CD4-positive, alpha-beta T cell treated with Interleukin-2 at 100 ng/mL for 4 hours (primary cell): ENCODE data around the gene CDHR5.

Experiments used
- DNase-seq: peaks from one replicate; pipeline ENCODE4 v3.0.0-alpha.2; 2020; ENCODE audit warnings: low spot score

The CDHR5 gene

DNA sequence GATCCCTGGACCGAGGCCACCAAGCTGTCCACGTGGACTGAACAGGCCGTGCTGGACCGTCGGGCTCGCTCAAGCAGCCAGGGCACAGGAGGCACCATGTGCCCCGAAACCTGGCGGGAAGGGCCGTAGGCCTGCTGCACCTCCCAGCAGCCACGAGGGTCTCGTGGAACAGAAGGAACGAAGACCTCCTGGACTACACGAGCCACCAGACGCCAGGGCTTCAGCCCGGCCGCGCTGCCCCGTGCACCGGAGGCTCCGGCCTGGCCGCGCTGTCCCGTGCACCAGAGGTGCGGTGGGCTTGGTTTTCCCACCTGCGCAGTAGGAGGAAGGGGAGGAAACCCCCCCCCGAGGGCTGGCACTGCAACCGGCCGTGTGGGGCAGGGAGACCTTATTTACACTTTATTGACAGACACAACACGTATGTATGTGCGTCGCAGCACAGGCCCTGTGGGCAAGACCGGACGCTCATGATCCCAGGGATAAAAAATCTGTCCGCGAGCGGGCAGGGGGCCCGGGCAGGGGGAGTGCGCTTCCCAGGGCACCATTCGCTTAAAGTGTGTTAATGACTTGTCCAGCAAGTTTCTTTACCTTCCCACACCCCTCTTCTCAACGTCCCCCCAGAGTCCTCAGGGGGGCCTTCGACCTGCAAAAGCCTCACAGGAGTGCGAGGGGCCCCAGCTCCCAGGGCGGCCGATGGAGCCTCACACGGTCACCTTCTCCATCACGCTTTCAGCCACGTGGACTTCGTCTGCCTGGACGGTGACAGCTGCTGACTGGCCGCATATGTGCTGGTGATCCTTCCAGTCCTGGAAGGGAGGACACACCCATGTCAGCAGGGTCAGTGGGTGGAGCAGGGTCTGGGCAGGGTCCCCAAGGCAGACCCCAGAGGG lies 19.3 kb upstream of the CDHR5 start:
- no peak for DNase-seq

DNA sequence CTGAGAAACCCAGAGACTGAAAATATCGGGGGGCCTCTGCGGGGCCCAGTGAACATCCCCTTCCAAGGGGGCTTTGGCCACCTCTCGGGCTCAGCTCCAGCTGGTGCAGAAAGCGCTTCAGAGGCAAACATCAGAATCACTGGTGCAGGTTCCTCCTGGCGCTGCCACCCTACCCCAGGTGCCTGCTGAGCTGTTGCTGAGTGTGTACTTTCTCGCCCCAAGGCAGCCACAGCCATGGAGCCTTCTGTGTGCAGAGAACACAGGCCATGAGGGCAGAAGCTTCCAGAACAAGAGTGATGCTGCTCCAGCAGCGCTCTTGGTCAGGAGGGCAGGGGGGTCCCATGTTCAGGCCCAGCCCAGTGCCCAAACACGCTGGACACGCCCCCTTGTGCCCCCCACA lies 18.6 kb upstream of the CDHR5 start:
- DNase-seq: no peak

DNA sequence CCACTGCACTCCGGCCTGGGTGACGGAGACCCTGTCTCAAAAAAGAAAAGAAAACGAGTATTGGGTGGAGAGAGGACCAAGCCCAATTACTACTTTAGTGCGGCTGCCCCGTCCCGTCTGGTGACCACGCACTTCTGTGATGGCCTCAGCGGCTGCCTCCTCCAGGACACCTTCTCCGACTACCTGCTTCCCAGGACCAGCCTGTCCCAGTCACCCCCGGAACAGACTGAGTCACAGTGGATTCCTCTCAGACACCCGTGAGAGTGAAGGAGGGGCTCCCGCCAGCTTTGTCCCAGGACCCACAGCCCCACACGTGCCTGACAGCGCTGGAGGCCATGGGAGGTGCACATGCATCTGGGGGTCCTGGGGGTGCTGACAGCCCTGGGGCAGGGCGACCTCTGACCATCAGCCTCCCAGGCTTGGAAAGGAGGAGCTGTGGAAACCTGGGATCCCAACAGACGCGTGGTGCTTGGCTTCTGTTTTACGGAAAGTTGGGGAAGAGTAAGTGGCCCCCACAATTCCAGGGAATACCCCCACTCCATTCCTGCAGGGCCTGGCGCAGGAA lies 17.1 kb upstream of the CDHR5 start:
- DNase-seq: no peak

DNA sequence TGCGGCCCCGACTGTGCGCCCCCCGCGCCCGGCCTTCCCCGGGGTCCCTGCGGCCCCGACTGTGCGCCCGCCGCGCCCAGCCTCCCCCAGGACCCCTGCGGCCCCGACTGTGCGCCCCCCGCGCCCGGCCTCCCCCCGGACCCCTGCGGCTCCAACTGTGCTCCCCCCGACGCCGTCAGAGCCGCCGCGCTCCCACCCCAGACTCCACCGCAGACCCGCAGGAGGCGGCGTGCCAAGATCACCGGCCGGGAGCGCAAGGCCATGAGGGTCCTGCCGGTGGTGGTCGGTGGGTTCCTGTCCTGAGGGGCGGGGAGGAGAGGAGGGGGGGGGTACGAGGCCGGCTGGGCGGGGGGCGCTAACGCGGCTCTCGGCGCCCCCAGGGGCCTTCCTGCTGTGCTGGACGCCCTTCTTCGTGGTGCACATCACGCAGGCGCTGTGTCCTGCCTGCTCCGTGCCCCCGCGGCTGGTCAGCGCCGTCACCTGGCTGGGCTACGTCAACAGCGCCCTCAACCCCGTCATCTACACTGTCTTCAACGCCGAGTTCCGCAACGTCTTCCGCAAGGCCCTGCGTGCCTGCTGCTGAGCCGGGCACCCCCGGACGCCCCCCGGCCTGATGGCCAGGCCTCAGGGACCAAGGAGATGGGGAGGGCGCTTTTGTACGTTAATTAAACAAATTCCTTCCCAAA lies 15.4 kb upstream of the CDHR5 start:
- DNase-seq: no peak

DNA sequence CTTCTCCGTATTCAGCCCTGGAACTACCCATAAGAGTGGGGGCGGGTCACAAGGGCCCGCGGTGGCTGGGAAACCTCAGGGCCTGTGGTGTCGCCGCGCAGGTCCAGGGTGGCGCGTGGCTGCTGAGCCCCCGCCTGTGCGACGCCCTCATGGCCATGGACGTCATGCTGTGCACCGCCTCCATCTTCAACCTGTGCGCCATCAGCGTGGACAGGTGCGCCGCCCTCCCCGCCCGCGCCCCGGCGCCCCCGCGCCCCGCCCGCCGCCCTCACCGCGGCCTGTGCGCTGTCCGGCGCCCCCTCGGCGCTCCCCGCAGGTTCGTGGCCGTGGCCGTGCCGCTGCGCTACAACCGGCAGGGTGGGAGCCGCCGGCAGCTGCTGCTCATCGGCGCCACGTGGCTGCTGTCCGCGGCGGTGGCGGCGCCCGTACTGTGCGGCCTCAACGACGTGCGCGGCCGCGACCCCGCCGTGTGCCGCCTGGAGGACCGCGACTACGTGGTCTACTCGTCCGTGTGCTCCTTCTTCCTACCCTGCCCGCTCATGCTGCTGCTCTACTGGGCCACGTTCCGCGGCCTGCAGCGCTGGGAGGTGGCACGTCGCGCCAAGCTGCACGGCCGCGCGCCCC lies 14.7 kb upstream of the CDHR5 start:
- no peak for DNase-seq

DNA sequence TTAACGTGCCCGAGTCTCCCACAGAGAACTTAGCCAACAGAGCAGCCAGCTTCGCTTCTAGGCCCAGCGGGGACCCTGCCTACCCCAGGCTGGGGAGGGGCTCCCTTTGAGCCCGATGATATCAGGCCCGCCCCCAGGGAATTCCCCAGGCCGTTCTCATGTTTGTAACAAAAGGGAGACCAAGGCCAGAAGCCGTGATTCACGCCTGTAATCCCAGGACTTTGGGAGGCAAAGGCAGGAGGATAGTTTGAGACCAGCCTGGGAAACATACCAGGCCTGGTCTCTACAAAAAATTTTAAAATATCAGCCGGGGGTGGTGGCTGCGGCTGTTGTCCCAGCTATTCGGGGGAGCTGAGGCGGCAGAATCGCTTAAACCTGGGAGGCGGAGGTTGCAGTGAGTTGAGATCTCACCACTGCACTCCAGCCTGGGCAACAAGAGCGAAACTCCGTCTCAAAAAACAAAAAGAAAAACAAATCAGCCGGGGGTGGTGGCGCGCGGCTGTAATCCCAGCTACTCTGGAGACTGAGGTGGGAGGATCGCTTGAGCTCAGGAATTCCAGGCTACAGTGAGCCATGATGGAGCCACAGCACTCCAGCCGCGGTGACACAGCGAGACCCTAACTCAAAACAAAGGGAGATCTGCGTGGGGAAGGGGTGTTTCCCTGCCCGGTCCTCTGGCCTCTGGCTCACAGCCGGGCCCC lies 14.0 kb upstream of the CDHR5 start:
- no peak for DNase-seq

DNA sequence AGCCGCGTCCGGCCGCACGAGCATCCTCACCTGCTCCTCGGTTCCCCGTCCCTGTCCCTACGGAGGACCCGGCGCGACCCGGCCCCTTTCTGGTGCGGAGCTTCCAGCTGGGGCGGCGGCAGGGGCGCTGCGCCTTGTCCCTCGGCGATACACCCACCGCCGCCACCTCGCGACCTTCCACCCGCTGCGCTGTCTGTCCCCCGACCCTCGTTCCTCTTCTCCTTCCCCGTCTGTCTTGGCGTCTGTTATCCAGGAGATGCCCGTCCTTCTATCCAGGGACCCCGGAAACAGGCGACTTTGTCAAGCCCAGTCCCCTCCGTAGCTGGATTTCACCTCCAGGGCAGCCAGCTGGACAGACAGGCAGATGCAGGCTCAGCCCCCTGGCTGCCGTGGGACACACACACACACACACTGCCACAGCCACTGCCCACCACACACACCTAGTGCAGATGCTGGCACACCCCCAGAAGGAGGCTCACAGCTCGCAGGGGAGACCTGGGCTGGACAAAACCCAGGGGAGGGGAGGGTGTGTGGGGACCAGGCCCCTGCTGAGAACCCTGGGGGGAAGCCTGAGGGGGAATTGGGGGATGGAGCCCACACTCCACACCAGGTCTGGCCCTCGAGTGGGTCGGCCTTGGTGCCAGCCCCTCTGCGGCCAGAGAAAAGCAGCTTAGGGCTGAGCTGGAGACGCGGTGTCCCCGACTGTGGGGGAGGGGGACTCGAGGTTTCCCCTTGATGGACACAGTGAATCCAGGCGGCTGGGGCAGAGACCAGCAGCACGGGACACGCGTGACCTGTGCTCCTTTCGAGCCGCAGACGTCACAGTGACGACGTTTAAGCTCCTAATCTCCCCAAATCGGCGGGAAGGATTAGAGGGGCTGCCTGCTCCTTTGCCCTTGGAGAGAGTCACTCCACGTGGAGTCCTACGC lies 13.1 kb upstream of the CDHR5 start:
- no peak for DNase-seq

DNA sequence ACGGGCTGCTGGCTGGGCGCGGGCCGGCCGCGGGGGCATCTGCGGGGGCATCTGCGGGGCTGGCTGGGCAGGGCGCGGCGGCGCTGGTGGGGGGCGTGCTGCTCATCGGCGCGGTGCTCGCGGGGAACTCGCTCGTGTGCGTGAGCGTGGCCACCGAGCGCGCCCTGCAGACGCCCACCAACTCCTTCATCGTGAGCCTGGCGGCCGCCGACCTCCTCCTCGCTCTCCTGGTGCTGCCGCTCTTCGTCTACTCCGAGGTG lies 12.5 kb upstream of the CDHR5 start:
- DNase-seq: no peak

DNA sequence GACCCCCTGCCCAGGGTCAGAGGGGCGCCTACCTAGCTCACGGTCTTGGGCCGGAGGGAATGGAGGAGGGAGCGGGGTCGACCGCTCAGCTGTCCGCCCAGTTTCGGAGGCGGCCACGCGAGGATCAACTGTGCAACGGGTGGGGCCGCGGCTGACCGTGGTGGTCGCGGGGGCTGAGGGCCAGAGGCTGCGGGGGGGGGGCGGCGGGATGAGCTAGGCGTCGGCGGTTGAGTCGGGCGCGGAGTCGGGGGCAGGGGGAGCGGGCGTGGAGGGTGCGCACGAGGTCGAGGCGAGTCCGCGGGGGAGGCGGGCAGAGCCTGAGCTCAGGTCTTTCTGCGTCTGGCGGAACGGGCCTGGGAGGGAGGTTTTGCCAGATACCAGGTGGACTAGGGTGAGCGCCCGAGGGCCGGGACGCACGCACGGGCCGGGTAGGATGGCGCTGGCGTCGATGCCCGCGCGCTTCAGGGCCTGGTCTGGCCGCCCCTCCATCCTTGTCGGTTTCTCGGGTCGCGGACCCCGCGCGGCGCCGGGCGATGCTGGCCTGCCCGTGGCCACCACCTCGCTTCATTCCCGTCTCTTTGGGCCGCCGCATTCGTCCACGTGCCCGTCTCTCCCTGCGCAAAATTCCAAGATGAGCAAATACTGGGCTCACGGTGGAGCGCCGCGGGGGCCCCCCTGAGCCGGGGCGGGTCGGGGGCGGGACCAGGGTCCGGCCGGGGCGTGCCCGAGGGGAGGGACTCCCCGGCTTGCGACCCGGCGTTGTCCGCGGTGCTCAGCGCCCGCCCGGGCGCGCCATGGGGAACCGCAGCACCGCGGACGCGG lies 12.0 kb upstream of the CDHR5 start, which contains the start of gene DRD4:
DRD4 (plus strand) TSS at position 759 of the 822 bp plus-strand sequence; CDS start at position 795, 36 bp downstream.
- DNase-seq: no peak

DNA sequence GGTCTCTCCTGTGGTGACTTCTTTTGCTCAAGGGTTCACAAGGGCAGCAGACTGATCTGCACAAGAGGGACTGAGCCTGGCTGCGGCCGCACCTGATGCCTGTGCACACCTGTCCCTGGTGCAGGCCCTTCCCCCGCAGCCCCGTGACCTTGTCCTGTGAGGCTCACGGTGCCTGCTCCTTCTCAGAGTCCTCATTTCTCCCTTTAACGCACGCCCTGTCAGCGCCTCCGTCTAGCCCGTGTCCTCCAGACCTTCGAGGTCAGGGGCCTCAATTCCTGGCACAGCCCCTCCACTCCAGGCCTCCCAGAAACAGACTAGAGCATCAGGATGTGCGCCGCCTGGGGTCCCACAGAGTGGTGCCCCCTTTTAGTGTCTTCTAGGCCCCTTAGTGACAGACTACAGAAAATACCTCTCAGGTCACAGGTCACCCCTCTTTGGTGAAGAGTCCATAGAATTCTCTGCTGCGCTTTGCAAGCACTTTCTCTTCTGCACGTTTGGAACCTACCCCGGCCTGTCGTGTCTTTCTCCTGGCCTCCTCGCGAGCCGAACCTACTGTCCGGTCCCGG lies 11.3 kb upstream of the CDHR5 start:
- DNase-seq: no peak

DNA sequence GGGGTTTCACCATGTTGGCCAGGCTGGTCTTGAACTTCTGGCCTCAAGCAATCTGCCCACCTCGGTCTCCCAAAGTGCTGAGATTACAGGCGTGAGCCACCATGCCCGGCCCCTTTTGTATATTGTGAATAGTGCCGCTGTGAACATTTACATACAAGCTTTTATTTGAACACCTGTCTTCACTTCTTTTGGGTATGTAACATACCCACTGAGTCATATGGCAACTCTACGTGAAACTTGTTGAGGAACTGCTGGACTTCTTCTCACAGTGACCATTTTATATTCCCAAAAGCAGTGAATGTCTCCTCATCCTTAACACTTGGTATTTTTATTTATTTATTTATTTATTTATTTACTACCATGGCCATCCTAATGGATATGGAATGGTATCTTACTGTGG lies 6.1 kb upstream of the CDHR5 start:
- DNase-seq: no peak

DNA sequence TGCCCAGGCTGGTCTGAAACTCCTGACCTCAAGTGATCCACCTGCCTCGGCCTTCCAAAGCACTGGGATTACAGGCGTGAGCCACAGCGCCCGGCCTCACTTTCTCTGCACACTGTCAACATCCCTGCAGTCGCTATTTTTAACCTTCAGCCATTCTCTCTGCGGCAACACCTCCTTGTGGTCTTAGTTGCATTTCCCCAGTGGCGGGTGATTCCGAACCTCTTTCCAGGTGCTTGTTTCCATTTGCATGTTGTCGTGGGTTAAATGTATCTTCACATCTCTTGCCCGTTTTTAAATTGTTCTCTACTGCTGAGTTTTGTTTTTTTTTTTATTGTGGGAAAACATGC lies 4.5 kb upstream of the CDHR5 start:
- peak; percentile 22 for DNase-seq

DNA sequence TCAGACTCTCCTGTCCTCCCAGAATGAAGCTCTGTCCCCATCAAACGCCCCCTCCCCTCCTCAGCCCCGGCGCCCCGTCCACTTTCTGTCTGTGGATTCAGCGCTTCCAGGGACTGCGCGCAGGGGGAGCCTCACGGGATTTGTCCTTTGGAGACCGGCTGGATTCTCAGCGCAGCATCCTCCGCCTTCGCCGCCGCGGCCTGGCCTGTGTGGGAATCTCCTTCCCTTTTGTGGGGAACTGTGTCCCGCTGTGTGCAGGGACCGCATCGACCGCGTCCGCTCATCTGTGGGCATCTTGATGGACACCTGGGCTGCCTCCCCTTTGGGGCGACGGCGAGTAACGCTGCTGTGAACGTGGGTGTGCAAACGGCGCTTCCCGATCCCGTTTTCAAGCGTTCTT lies 3.3 kb upstream of the CDHR5 start:
- no peak for DNase-seq

DNA sequence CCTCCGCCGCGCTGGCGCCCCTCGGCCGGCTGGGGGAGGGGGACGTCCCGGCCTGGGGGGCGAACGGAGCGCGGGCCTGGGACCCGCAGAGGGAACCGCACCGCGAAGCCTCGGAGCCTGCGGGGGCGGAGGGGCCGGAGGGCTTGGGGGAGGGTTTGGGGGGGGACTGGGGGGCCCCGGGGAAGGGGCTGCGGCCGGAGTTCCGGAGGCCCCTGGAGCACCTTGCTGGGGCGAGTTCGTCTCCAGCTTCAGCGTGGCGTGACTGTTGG lies 2.5 kb upstream of the CDHR5 start:
- no peak for DNase-seq

DNA sequence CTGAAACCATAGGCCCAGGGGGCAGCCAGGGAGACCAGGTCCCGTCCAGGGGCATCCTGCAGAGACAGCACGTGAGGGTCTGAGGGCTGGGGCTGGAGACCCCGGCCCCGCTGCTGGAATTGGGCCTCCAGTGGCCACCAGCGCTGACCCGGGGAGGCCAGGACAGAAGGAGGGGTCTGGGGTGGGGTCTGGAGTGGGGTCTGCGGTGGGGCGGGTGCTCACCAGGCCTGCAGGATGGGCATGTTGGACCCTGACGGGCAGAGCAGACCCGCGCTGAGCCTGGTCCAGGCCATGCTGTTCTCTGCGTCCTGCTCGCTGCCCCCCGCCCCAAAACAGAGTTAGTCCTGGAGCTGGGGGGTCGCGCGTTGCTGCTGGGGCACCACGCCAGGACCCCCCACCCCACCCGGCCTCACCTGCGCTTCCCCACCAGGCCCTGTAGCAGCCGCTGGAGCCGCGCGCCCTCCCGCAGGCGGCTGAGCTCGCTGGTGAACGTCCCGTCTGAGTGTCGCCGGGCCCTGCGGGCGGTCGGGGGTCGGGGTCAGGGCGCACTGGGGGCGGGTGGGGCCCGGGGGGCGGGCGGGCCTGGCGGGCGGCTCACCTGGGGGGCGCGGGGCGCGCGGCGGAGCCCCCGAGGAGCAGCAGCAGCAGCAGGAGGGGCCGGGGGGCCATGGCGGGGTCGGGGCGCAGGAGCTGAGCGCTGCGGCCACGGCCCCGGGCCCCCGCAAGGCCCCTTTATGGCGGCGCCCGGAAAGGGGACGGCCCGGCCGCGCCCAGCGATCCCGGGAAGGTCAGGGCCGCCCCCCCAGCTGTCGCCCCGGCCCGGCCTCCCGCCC lies 1.9 kb upstream of the CDHR5 start, which contains the start of gene SCT:
SCT (minus strand) TSS at position 707 of the 833 bp plus-strand sequence; CDS start at position 669, 38 bp downstream.
- no peak for DNase-seq

DNA sequence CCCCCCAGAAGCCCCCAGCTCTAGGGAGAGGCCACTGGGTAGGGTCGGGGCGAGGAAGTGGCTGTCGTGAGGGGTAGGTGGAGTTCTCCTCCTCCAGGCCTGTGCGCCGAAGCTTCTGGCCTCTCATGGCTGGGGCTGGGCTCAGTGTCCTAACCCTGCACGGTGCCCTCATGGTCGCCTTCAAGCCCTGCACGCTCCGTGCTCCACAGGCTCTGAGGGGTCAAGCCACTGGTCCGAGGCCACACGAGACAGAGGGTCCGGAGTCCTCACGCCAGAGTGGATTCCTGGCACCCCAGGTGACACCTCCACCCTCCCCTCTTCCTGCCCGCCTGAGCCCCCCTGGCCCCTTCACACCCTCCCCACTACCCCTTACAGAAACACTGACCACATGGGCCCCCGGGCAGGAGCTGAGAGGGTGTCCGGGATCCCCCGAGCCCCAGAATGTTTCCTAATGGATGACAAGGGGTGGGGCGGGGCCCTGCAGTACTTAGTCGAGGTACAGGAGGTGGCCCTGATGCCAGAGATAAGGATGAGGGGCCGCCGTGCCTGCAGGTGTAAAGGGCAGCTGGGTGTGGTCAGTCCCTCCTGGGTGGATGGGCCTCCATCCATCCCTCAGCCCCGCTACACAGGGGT lies 997 bp upstream of the CDHR5 start:
- no peak for DNase-seq

DNA sequence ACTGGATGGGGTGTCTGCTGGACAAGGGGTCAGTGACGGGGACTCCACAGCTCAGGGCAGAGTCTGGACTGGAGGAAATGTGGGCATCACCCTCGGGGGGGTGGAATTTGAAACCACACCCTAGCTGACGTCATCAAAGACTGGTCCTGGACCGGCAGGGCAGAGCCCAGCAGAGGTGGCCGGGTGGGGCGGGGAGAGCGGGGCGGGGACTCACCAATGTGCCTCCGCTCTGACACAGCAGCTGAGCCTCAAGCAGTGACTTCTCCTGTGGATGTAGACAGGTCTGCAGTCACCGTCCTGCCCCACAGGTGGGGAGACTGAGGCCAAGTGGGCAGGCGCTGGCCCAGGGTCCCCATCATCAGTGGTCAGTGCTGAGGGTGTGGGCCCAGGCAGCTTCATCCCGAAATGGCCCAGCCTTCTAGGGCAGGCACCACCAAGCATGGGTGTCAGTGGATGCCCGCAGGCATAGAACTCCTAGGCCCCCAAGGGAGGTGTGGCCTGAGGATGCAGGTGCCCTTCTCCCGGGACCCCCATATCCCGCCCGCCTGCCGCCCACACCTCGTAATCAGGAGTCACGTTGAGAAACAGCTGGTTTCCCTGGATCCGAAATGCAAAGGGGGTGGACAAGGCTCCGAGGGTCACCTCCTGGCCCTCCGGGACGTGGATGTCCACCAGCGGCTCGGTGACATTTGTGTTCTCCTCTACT lies 603 bp downstream of the CDHR5 start:
- no peak for DNase-seq

DNA sequence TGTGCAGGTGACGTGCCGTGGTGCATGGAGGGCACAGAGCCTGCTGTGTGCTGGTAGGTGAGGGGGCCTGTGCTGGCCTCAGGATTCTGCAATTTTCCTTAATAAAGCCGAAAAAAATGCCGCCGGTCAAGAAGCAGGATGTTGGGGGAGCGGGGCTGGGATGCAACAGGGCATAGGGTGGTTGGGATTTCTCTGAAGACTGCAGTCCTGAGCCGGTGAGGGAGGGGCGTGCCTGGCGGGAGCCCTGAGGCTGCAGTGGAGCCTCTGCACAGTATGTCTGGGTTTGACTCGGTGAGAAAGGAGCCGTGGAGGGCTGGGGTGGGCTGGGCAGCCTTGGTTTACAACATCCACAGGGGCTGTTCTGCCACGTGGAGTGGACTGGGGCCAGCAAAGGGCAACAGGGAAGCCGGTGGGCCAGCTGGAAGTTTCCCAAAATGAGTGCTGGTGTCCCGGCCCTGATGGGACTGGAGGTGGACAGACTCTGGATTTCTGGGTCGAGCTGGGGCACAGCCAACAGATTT lies 1.3 kb downstream of the CDHR5 start:
- no peak for DNase-seq
